Measurements from ENCODE around the gene ZNF239. TPM values are rescaled to one million over a fixed set of nuclear protein-coding genes. Genes with fewer than 3 reads are reported as not detected.
A peak's percentile ranks its signal among the peaks of the same experiment; 100 is the strongest.
"Not testable (repeated sequence)": the region's sequence is repeated elsewhere in the genome, so short reads cannot be mapped to it uniquely, and the experiment has no call there.

ZNF239 gene
- total RNA-seq, 1 experiment from 2014 or later = 16.4 TPM

- no peak for DNase-seq (ENCODE audit: unreplicated experiment)
- no peak for TF ChIP-seq CTCF (IDR thresholded peaks at IDR 0.05; ENCODE audit: unreplicated experiment)
- H3K4me3 Mint-ChIP-seq (ENCODE audit: unreplicated experiment) = no peak overlapping the region
- peaks cover 25% of the 10 kb centered on the region for H3K36me3 Mint-ChIP-seq (ENCODE audit: insufficient read depth, unreplicated experiment)
- H3K9me3 Mint-ChIP-seq (ENCODE audit: unreplicated experiment) = peaks cover 7% of the 10 kb centered on the region
- H3K27me3 Mint-ChIP-seq (ENCODE audit: insufficient read depth, unreplicated experiment) = no peaks in the 10 kb centered on the region
- no peak overlapping the region for H3K27ac Mint-ChIP-seq (ENCODE audit: low read depth, unreplicated experiment)
- intact Hi-C loops (cut with micrococcal nuclease) = loop anchor here (5.0 kb wide), 1 partner anchor 38 kb away; the partner anchor contains the start of gene ZNF485
- no TSS peak for BruUV-seq (replicated peaks)
- POLR2A ChIA-PET = no interaction called here
- H3K4me1 Mint-ChIP-seq (ENCODE audit: insufficient read depth, unreplicated experiment) = peaks cover 1% of the 10 kb centered on the region
- CTCF ChIA-PET = no interaction called here
These were observed 4.7 kb downstream of the ZNF239 start for GRCh38 chr10:43569681-43570080.

GRCh38 chr10:43557214-43557613 lies 17.2 kb downstream of the ZNF239 start:
- no peak for TF ChIP-seq CTCF (IDR thresholded peaks at IDR 0.05; ENCODE audit: unreplicated experiment)
- H3K27ac Mint-ChIP-seq (ENCODE audit: low read depth, unreplicated experiment) = no peak overlapping the region
- peaks cover 46% of the 10 kb centered on the region for H3K9me3 Mint-ChIP-seq (ENCODE audit: unreplicated experiment)
- intact Hi-C loops (cut with micrococcal nuclease) = no loop called here
- POLR2A ChIA-PET = interaction anchor here (1.0 kb wide), 1 partner anchor 16 kb away, joined by 3 read pairs; no protein-coding TSS in a partner anchor
- BruUV-seq (replicated peaks) = TSS peak; percentile 26
- no peak overlapping the region for H3K4me3 Mint-ChIP-seq (ENCODE audit: unreplicated experiment)
- no peak for DNase-seq (ENCODE audit: unreplicated experiment)
- peaks cover 27% of the 10 kb centered on the region for H3K36me3 Mint-ChIP-seq (ENCODE audit: insufficient read depth, unreplicated experiment)
- no peaks in the 10 kb centered on the region for H3K27me3 Mint-ChIP-seq (ENCODE audit: insufficient read depth, unreplicated experiment)
- no peaks in the 10 kb centered on the region for H3K4me1 Mint-ChIP-seq (ENCODE audit: insufficient read depth, unreplicated experiment)
- CTCF ChIA-PET = interaction anchor here (0.6 kb wide), 1 partner anchor 1375 kb away, joined by 4 read pairs; no protein-coding TSS in a partner anchor

- H3K4me3 Mint-ChIP-seq (ENCODE audit: unreplicated experiment); H3K27ac Mint-ChIP-seq (ENCODE audit: low read depth, unreplicated experiment); intact Hi-C loops (cut with micrococcal nuclease); H3K36me3 Mint-ChIP-seq (ENCODE audit: insufficient read depth, unreplicated experiment); POLR2A ChIA-PET; DNase-seq (ENCODE audit: unreplicated experiment); CTCF ChIA-PET; H3K4me1 Mint-ChIP-seq (ENCODE audit: insufficient read depth, unreplicated experiment); BruUV-seq (replicated peaks); H3K27me3 Mint-ChIP-seq (ENCODE audit: insufficient read depth, unreplicated experiment): not testable (repeated sequence)
- peaks cover 14% of the 10 kb centered on the region for H3K9me3 Mint-ChIP-seq (ENCODE audit: unreplicated experiment)
These were observed 30.7 kb downstream of the ZNF239 start for GRCh38 chr10:43543746-43544145.

- POLR2A ChIA-PET = no interaction called here
- no peaks in the 10 kb centered on the region for H3K4me1 Mint-ChIP-seq (ENCODE audit: insufficient read depth, unreplicated experiment)
- intact Hi-C loops (cut with micrococcal nuclease) = no loop called here
- peaks cover 41% of the 10 kb centered on the region for H3K9me3 Mint-ChIP-seq (ENCODE audit: unreplicated experiment)
- CTCF ChIA-PET = no interaction called here
- no peaks in the 10 kb centered on the region for H3K36me3 Mint-ChIP-seq (ENCODE audit: insufficient read depth, unreplicated experiment)
- no peaks in the 10 kb centered on the region for H3K27me3 Mint-ChIP-seq (ENCODE audit: insufficient read depth, unreplicated experiment)
- no peak overlapping the region for H3K4me3 Mint-ChIP-seq (ENCODE audit: unreplicated experiment)
- no peak overlapping the region for H3K27ac Mint-ChIP-seq (ENCODE audit: low read depth, unreplicated experiment)
- peak; percentile 1 for DNase-seq (ENCODE audit: unreplicated experiment)
- no peak for TF ChIP-seq CTCF (IDR thresholded peaks at IDR 0.05; ENCODE audit: unreplicated experiment)
- no TSS peak for BruUV-seq (replicated peaks)
These were observed 49.8 kb downstream of the ZNF239 start for GRCh38 chr10:43524434-43525247.

Other genes starting within 250 kb of the ZNF239 start
- not detected in 2 replicates for gene FXYD4, start 203.0 kb downstream of the ZNF239 start, total RNA-seq (2022)
- 184 and 198 TPM in 2 replicates for gene HNRNPF, start 165.4 kb downstream of the ZNF239 start, total RNA-seq (2022)
- gene ZNF487, start 137.5 kb downstream of the ZNF239 start, total RNA-seq (2022) = 2.2 and 2.6 TPM in 2 replicates
- 4.9 and 6.5 TPM in 2 replicates for gene ZNF485, start 31.8 kb upstream of the ZNF239 start, total RNA-seq (2022)
- gene ZNF32, start 74.3 kb upstream of the ZNF239 start, total RNA-seq (2022) = 13.0 and 16.3 TPM in 2 replicates

Measured in MCF 10A (cell line).